Small intestine (tissue), 7 donors: ENCODE measurements around the gene ITGA2. TPM values are rescaled to one million over a fixed set of nuclear protein-coding genes. Genes with fewer than 3 reads are reported as not detected.

Experiments used
- DNase-seq, 2 donors: peaks; one replicate each; pipeline versions ENCODE4 v3.0.0 to v3.0.0-alpha.2; 2013
- FAIRE-seq: peaks from 2 replicates; lab custom pipeline; 2012; peaks lifted over from hg19 to GRCh38; lab: Jason Lieb, UNC
- H3K27ac ChIP-seq, 3 donors: one replicate each; pipeline ENCODE4 v1.5.1; 2013; ENCODE audit warnings: low read length in 2 of 3, mild to moderate bottlenecking in 2 of 3, control low read depth in 1 of 3, inconsistent platforms in 1 of 3, low read depth in 1 of 3, moderate library complexity in 1 of 3
- H3K27me3 ChIP-seq, 3 donors: one replicate each; pipeline ENCODE4 v1.6.1; 2013; ENCODE audit warnings: low read length in 3 of 3, inconsistent platforms in 1 of 3; ENCODE audit not compliant: control insufficient read depth in 3 of 3, insufficient read depth in 3 of 3
- H3K36me3 ChIP-seq, 3 donors: one replicate each; pipeline ENCODE4 v1.6.1; 2013; ENCODE audit warnings: low read length in 3 of 3, inconsistent platforms in 1 of 3, low read depth in 1 of 3, mild to moderate bottlenecking in 1 of 3, moderate library complexity in 1 of 3; ENCODE audit not compliant: control insufficient read depth in 3 of 3, insufficient read depth in 2 of 3
- H3K4me1 ChIP-seq, 3 donors: one replicate each; pipeline ENCODE4 v1.6.1; 2013; ENCODE audit warnings: low read length in 2 of 3, inconsistent platforms in 1 of 3, low read depth in 1 of 3, mild to moderate bottlenecking in 1 of 3, moderate library complexity in 1 of 3; ENCODE audit not compliant: control insufficient read depth in 3 of 3, insufficient read depth in 2 of 3
- H3K4me3 ChIP-seq, 3 donors: one replicate each; pipeline ENCODE4 v1.5.1; 2013; ENCODE audit warnings: low read length in 3 of 3, control low read depth in 1 of 3, inconsistent platforms in 1 of 3, low read depth in 1 of 3, mild to moderate bottlenecking in 1 of 3, moderate library complexity in 1 of 3
- H3K9me3 ChIP-seq, 2 donors: one replicate each; pipeline ENCODE4 v1.6.1; 2013; ENCODE audit warnings: low read depth in 1 of 2, low read length in 1 of 2; ENCODE audit not compliant: control insufficient read depth in 2 of 2, insufficient read depth in 1 of 2
- WGBS, 3 donors: extraction: QIAGEN DNeasy Blood & Tissue Kit; methylation state at CpG; one replicate each; pipeline ENCODE4 v1.1.7; 2013; 5-methylcytosine and 5-hydroxymethylcytosine counted together
- polyA plus RNA-seq, 4 donors: library from polyadenylated mRNA; stranded (reverse) in 3 of 4; unstranded in 1 of 4; fragments of 200-250 nt in 3 of 4; fragments of 120-200 nt in 1 of 4; gene quantifications; one replicate each; pipeline versions ENCODE4 v1.2.1 to v1.2.3, GENCODE V29; 2013
- donor health status: healthy with polysubstance abuse.
- donor health status: control.
- donor health status: control.
- donor health status: Bipolar disorder and iron deficiency.
- donor health status: healthy.

ITGA2 gene
- polyA plus RNA-seq, 4 donors: 1.8 to 15.2 (median 5.9) TPM

- FAIRE-seq: no peak
- 62 to 92% (median 76%) methylated on average over 4 of the region's 4 CpGs for WGBS, 3 donors
- H3K4me3 ChIP-seq: no peak overlapping the region
- no peak overlapping the region for H3K27ac ChIP-seq
- DNase-seq: no peak
- H3K27me3 ChIP-seq: no peaks in the 10 kb centered on the region
- H3K9me3 ChIP-seq: no peaks in the 10 kb centered on the region
- H3K36me3 ChIP-seq: peaks cover 0 to 9% (median 0%) of the 10 kb centered on the region in 3 donors
- H3K4me1 ChIP-seq: peaks cover 4 to 14% (median 11%) of the 10 kb centered on the region in 3 donors
Measured at GRCh38 chr5:53027913-53028312, 38.8 kb downstream of the ITGA2 start.

- 89 to 97% (median 94%) methylated on average over 1 of the region's 1 CpG for WGBS, 3 donors
- Histone ChIP-seq H3K9me3 (no peaks in the 10 kb centered on the region), H3K36me3 (peaks cover 0 to 9% (median 0%) of the 10 kb centered on the region in 3 donors), H3K27me3 (no peaks in the 10 kb centered on the region), H3K27ac (peak overlapping the region in 2 of 3 donors; percentile 15 to 36), H3K4me1 (peaks cover 4 to 12% (median 8%) of the 10 kb centered on the region in 3 donors), H3K4me3 (no peak overlapping the region)
- DNase-seq (peak in 1 of 2 donors; percentile 61), FAIRE-seq (no peak)
Measured at GRCh38 chr5:53029608-53030007, 40.5 kb downstream of the ITGA2 start.

- DNase-seq (peak in 1 of 2 donors; percentile 37), FAIRE-seq (no peak)
- Histone ChIP-seq H3K27me3 (no peaks in the 10 kb centered on the region), H3K4me1 (peaks cover 4 to 11% (median 7%) of the 10 kb centered on the region in 3 donors), H3K36me3 (peaks cover 0 to 9% (median 0%) of the 10 kb centered on the region in 3 donors), H3K4me3 (no peak overlapping the region), H3K9me3 (no peaks in the 10 kb centered on the region), H3K27ac (peak overlapping the region in 2 of 3 donors; percentile 24 to 25)
- 51 to 69% (median 66%) methylated on average over 2 of the region's 2 CpGs for WGBS, 3 donors
Measured at GRCh38 chr5:53030893-53031292, 41.7 kb downstream of the ITGA2 start.

- peak in 1 of 2 donors; percentile 27 for DNase-seq
- WGBS, 3 donors: 38 to 55% (median 50%) methylated on average over 4 of the region's 4 CpGs
- Histone ChIP-seq H3K4me1 (peaks cover 4 to 11% (median 7%) of the 10 kb centered on the region in 3 donors), H3K36me3 (peaks cover 0 to 9% (median 0%) of the 10 kb centered on the region in 3 donors), H3K27me3 (no peaks in the 10 kb centered on the region), H3K27ac (peak overlapping the region in 2 of 3 donors; percentile 5 to 90), H3K9me3 (no peaks in the 10 kb centered on the region), H3K4me3 (no peak overlapping the region)
- FAIRE-seq: no peak
Measured at GRCh38 chr5:53031695-53032096, 42.5 kb downstream of the ITGA2 start.

GRCh38 chr5:53032188-53032587 lies 43.0 kb downstream of the ITGA2 start:
- WGBS, 3 donors: 4 to 31% (median 19%) methylated on average over 2 of the region's 2 CpGs
- Histone ChIP-seq H3K27ac (no peak overlapping the region), H3K27me3 (no peaks in the 10 kb centered on the region), H3K4me1 (peaks cover 4 to 11% (median 7%) of the 10 kb centered on the region in 3 donors), H3K9me3 (no peaks in the 10 kb centered on the region), H3K36me3 (peaks cover 0 to 9% (median 0%) of the 10 kb centered on the region in 3 donors), H3K4me3 (no peak overlapping the region)
- DNase-seq (no peak), FAIRE-seq (no peak)

- Histone ChIP-seq H3K27me3 (no peaks in the 10 kb centered on the region), H3K4me1 (peaks cover 4 to 12% (median 7%) of the 10 kb centered on the region in 3 donors), H3K9me3 (no peaks in the 10 kb centered on the region), H3K4me3 (no peak overlapping the region), H3K36me3 (no peaks in the 10 kb centered on the region), H3K27ac (no peak overlapping the region)
- DNase-seq (no peak), FAIRE-seq (no peak)
Measured at GRCh38 chr5:53034832-53035231, 45.7 kb downstream of the ITGA2 start.

GRCh38 chr5:53035868-53036381 lies 46.8 kb downstream of the ITGA2 start:
- Histone ChIP-seq H3K27ac (no peak overlapping the region), H3K4me3 (no peak overlapping the region), H3K27me3 (no peaks in the 10 kb centered on the region), H3K9me3 (no peaks in the 10 kb centered on the region), H3K4me1 (peaks cover 1 to 5% (median 3%) of the 10 kb centered on the region in 3 donors), H3K36me3 (no peaks in the 10 kb centered on the region)
- FAIRE-seq (no peak), DNase-seq (no peak)
- WGBS, 3 donors: 51 to 69% (median 66%) methylated on average over 2 of the region's 2 CpGs

GRCh38 chr5:53037141-53037859 lies 48.1 kb downstream of the ITGA2 start:
- Histone ChIP-seq H3K4me3 (no peak overlapping the region), H3K27ac (peak overlapping the region in 1 of 3 donors; percentile 20), H3K9me3 (no peaks in the 10 kb centered on the region), H3K36me3 (no peaks in the 10 kb centered on the region), H3K4me1 (peaks cover 0 to 4% (median 0%) of the 10 kb centered on the region in 3 donors), H3K27me3 (no peaks in the 10 kb centered on the region)
- peak in 1 of 2 donors; percentile 60 for DNase-seq
- WGBS, 3 donors: 54 to 65% (median 61%) methylated on average over 3 of the region's 3 CpGs
- peak; percentile 70 for FAIRE-seq
